NCI-H2196 treated with DMSO at 0.1 percent for 48 hours (cell line): ENCODE data around the gene CSF2RB.

Experiments used
- DNase-seq: peaks from one replicate; lab custom pipeline; 2025; ENCODE audit not compliant: unreplicated experiment; lab: John Stamatoyannopoulos, UW

Gene CSF2RB

GRCh38 chr22:36887162-36887561 lies 26.3 kb upstream of the CSF2RB start:
- DNase-seq: no peak

DNA sequence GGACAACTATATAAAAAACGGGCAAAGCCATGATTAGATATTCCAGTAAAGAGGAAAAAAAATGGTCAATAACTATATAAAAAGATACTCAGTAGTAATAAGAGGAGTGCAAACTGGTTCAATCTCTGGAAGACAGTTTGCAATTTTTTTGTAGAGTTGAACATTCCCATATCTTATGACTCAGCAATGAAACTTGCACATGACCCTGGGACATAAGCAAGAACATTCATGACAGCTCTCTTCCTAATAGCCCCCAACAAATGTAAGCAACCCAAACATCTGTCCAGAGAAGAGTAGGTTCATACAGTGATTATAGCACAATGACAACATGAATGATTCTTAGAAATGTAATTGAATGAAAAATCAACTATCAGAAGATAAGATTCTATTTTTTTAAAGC lies 21.8 kb upstream of the CSF2RB start:
- DNase-seq: no peak

DNA sequence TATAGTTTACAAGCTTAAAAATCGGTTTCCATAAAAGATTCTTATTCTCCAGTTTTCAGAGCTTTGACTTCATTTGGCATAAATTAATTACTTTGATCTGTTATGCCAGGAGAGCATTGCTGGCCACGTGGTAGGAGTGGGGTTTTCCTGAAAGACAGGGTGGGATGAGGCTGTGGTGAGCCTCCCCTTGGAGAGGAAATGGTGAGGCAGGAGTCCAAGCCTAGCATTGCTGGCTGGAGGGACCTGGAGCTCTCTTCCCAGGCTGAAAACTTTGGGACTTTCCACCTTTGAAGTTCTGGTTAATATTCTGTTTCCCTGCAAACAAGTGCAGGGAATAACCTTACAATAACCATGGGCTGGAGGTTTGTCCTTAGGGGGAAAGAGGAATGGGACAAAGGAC lies 21.1 kb upstream of the CSF2RB start:
- no peak for DNase-seq

GRCh38 chr22:36893262-36893661 lies 20.2 kb upstream of the CSF2RB start:
- no peak for DNase-seq

- no peak for DNase-seq
Observed at GRCh38 chr22:36894266-36894665, 19.2 kb upstream of the CSF2RB start.

DNA sequence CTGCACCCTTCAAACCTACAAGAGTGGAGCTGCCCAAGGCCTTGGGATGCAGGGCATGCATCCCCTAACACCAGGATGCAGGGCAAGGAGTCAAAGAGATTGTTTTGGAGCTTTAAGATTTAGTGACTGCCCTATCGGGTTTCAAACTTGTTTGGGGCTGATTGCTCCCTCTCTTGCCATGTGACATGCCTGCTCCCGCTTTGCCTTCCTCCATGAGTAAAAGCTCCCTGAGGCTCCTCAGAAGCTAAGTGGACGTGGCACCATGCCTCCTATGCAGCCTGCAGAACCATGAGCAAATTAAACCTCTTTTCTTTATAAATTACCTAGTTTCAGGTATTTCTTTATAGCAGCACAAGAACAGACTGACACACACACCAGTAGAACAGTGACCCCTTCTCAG lies 15.8 kb upstream of the CSF2RB start:
- DNase-seq: no peak

DNA sequence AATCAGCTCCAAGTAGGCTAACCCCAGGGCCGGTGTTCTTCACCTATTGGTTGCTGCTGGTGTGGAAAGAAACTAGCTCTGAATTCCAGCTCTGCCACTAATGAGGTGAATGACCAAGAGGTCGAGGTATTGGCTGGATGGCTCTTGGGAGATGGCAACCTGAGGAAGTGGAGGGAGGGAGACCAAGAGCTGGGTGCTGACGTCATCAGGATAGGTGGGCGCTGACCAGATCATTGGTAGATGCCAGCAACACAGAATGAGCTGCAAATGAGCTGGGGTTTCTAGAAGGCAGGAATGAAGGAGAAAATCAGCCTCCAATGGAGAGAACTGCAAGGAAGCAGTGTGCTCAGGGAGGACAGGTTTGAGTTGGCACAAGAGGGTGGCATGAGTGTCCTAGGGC lies 14.7 kb upstream of the CSF2RB start:
- DNase-seq: no peak

DNA sequence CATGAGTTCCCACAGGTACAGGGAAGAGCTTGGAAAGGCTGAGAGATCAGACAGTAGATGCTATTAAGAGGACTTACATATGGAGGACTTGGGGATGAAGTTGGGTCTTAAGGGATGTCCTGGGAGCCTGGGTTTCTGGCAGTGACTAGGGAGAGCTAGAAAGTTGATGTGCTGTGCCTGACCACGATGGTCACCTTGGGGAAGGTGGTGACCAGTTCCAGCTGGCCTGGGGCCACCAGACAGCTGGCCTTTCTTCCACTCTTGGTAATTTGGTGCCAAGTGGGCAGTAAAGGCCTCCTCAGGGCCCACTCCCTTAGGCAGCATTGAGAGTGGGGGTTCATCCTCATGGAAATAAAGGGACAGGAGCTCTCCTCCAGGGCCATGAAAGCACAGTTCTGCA lies 13.9 kb upstream of the CSF2RB start:
- no peak for DNase-seq

- DNase-seq: no peak
Observed at GRCh38 chr22:36900225-36900624, 13.2 kb upstream of the CSF2RB start.

DNA sequence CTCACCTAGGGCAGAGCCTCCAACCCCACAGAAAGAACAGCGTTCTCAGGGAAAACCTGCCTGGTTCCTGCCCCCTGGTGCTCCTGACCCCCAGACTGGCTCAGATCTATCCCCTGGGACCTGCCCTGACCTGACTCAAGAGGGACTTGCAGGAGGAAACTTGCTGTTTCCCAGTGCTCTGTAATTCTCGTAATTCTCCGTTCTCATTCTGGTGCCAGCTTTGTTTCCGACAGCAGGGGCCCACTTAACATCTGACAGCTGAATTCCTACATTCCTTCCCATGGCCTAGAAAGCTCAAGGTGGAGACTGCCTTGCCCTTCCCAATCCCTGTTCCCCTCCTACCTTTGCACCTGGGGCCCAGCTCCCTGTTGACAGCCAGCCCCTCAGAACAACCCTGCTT lies 12.5 kb upstream of the CSF2RB start:
- DNase-seq: no peak

GRCh38 chr22:36901411-36902142 lies 11.9 kb upstream of the CSF2RB start:
- DNase-seq: no peak

- DNase-seq: no peak
Observed at GRCh38 chr22:36902143-36902926, 11.1 kb upstream of the CSF2RB start.

- DNase-seq: no peak
Observed at GRCh38 chr22:36904260-36904880, 9.1 kb upstream of the CSF2RB start.

DNA sequence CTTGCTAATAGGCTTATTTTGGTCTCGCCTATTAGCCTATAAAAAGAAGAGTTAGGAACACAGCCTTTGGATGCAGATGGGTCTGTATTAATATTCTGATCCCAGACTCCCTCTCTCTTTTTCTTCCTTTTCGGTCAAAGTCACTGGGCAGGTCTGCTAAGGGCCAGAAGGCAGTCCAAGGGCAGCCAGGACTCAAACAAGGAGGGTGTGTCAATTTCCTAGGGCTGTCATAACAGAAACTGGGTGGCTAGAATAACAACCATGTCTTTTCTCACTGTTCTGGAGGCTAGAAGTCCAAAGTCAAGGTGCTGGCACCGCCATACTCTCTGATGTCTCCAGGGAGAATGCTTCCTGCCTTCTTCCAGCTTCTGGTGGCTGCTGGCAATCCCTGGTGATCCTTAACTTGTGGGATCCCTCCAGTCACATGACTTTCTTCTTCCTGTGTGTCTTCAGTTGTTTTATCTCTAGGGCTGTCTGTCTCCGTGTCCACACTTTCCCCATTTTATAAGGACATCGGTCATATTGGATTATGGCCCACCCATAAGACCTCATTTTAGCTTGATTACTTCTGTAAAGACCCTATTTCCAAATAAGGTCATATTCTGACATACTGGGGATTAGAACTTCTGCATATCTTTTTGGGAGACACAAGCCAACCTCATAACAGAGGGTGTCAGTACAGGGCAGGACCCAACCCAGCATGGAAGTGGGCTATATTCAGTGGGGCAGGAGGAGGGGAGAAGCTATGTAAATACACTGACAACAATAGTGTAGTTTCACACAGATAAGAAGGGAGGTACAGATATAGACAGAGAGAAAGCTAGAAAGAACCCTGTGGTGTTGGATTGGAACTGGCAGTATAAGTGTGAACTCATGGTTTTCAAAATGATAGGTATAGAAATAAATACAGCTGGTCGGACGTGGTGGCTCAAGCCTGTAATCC lies 5.9 kb upstream of the CSF2RB start:
- no peak for DNase-seq

DNA sequence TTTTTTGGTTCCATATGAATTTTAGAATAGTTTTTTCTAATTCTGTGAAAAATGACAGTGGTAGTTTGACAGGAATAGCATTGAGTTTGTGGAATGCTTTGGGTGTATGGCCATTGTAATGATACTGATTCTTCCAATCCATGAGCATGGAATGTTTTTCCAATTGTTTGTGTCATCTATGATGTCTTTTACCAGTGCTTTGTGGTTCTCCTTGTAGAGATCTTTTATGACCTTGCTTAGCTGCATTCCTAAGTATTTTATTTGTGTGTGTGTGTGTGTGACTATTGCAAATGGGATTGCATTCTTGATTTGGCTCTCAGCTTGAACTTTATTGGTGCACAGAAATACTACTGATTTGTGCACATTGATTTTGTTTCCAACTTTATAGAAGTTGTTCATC lies 3.0 kb upstream of the CSF2RB start:
- no peak for DNase-seq

DNA sequence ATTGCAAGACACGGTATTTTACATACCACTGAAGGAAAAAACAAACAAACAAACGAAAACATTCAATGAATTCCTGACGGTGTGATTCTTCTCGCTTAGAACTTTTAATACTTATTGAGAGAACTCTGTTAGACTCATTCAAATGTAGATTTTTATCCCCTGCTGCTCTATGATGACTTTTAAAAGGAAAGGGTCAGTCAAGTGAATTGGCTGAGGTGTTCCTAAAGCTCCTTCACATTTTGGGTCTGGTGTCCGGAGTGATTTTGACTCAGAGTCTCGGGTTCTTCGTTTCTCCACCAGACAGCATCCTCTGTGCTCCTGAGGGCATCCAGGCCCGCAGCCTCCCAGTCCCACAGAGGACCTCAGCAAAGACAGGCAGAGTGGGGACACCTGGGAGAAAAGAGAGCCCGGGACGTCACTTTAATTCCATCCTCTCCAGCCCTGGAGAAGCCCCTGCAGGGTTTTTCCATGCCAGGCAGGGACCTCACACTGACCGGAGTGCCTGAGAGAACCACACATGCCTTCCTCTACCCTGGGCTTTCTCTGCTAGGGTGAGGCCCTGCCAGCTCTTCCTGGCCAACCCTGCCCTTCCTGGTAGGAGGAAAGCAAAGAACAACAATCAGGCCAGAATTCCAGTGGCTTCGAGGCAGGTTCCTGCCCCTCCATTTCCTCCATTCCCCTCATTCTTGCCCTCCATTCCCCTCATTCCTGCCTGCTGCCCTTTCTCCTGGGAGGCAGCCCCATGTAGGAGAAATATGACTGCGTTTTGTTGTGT lies 1.4 kb upstream of the CSF2RB start:
- no peak for DNase-seq

GRCh38 chr22:36912694-36913426 lies 568 bp upstream of the CSF2RB start:
- DNase-seq: no peak

DNA sequence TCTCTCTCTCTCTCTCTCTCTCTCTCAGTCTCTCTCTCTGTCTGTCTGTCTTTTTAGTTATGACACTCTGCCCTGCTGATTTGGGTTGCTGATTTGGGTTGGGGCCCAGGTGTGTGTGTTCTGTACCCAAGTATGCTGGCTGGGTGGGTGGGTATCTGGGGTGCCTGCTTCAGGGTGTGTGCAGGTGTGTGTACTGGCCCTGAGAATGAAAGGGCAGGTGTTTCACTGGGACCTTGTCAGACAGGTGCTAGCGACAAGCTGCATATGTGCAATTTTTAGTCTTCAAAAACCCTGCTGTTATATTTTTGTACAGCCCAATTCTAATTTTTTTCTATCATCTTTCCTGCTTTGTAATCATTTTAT lies 943 bp downstream of the CSF2RB start:
- no peak for DNase-seq

DNA sequence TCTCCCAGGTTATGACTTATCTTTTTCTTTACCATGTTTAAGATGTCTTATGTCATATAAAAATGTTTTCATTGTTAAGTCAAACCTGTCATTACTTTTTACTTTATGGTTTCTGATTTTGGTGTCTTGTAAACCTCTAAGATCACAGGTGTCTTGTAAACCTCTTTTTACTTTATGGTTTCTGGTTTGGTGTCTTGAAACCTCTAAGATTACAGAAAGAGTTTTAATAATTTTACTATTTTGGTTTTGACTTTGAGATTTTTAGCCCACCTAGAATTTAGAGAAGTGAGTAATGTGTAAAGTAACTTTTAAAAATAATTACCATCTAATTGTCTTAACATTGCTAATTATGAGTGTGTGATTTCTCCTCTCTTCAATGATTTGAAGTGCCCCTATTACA lies 2.6 kb downstream of the CSF2RB start:
- no peak for DNase-seq
